Caco-2 (cell line): ENCODE measurements around the gene SUV39H2. TPM values are rescaled to one million over a fixed set of nuclear protein-coding genes. Genes with fewer than 3 reads are reported as not detected.

Experiments
- BruUV-seq: library from RNA; stranded (reverse); fragments of 400-500 nt; replicated peaks from 2 replicates; lab custom pipeline; 2021; lab: Mats Ljungman, UMichigan
- CTCF ChIA-PET: fragments of 300-600 bp; sonication (Branson Sonifier 250); formaldehyde crosslinking; loops from one replicate; lab custom pipeline; 2022; ENCODE audit warnings: antibody characterized with exemption; lab: Charles Lee
- POLR2A ChIA-PET: fragments of 300-600 bp; sonication (Branson Sonifier 250); formaldehyde crosslinking; loops from one replicate; lab custom pipeline; 2022; ENCODE audit warnings: antibody characterized with exemption; lab: Charles Lee
- DNase-seq, 2 experiments: peaks; one replicate each; pipeline versions ENCODE4 v3.0.0 to v3.0.0-alpha.2; 2020 to 2022
- H3K27me3 ChIP-seq: replicated peaks from 2 replicates; pipeline ENCODE4 v1.6.0; 2011; ENCODE audit warnings: low read length; ENCODE audit not compliant: control insufficient read depth, insufficient read depth
- H3K36me3 ChIP-seq: 2 replicates; pipeline ENCODE4 v1.5.1; 2011; ENCODE audit warnings: low read length; ENCODE audit not compliant: control insufficient read depth, insufficient read depth
- H3K4me1 ChIP-seq: fragments of 250-450 bp; sonication (Bioruptor Pico); 2 replicates; pipeline ENCODE4 v1.5.1; 2020; ENCODE audit warnings: mild to moderate bottlenecking
- H3K4me3 ChIP-seq: 2 replicates; pipeline ENCODE4 v1.5.1; 2011; ENCODE audit warnings: low read depth, mild to moderate bottlenecking, control low read depth, low read length
- H3K9me3 ChIP-seq: fragments of 250-450 bp; sonication (Bioruptor Pico); 2 replicates; pipeline ENCODE4 v1.5.1; 2020; ENCODE audit warnings: mild to moderate bottlenecking, moderate library complexity
- H3K27ac Mint-ChIP-seq: one replicate; pipeline ENCODE4 v1.8.0; 2022; ENCODE audit warnings: mixed read lengths; ENCODE audit not compliant: unreplicated experiment
- H3K27me3 Mint-ChIP-seq: one replicate; pipeline ENCODE4 v1.8.0; 2022; ENCODE audit warnings: mixed read lengths; ENCODE audit not compliant: insufficient read depth, unreplicated experiment
- H3K36me3 Mint-ChIP-seq: one replicate; pipeline ENCODE4 v1.8.0; 2022; ENCODE audit warnings: mild to moderate bottlenecking, mixed read lengths; ENCODE audit not compliant: insufficient read depth, unreplicated experiment
- H3K4me1 Mint-ChIP-seq: one replicate; pipeline ENCODE4 v1.8.0; 2022; ENCODE audit warnings: low read depth, mixed read lengths; ENCODE audit not compliant: unreplicated experiment
- H3K4me3 Mint-ChIP-seq: one replicate; pipeline ENCODE4 v1.8.0; 2022; ENCODE audit warnings: mild to moderate bottlenecking, moderate library complexity, mixed read lengths; ENCODE audit not compliant: unreplicated experiment
- H3K9me3 Mint-ChIP-seq: one replicate; pipeline ENCODE4 v1.8.0; 2022; ENCODE audit warnings: mixed read lengths; ENCODE audit not compliant: unreplicated experiment
- intact Hi-C: fragments of 100-400 bp; cut with micrococcal nuclease; formaldehyde crosslinking; loops from one replicate; pipeline ENCODE4 v1.10.0; 2022; ENCODE audit not compliant: unreplicated experiment
- total RNA-seq: library from RNA; stranded (reverse); gene quantifications from 2 replicates; pipeline ENCODE4 v1.2.3, GENCODE V29; 2022
- TF ChIP-seq, protein P1 (sequence below), 2 experiments: fragments of 200-600 bp in 1 of 2; IDR thresholded peaks; 1 replicate in 1 of 2; 2 replicates in 1 of 2; pipeline versions ENCODE4 v1.5.1 to v1.8.0; 2011 to 2022; ENCODE audit warnings: antibody characterized with exemption in 1 of 2, control low read depth in 1 of 2, inconsistent platforms in 1 of 2, low read depth in 1 of 2, low read length in 1 of 2, mild to moderate bottlenecking in 1 of 2, moderate library complexity in 1 of 2; ENCODE audit not compliant: insufficient read depth in 1 of 2, severe bottlenecking in 1 of 2, unreplicated experiment in 1 of 2

SUV39H2 gene
- total RNA-seq, 1 experiment from 2014 or later = 60.4 TPM

- H3K9me3 ChIP-seq = no peaks in the 10 kb centered on the region
- POLR2A ChIA-PET = interaction anchor here (0.5 to 3.7 kb wide), 29 partner anchors 9 to 797 kb away, joined by 3 to 64 read pairs (median 5); partner anchors contain the start of genes DCLRE1C, MEIG1, RPP38 and SUV39H2
These were observed 40.7 kb upstream of the SUV39H2 start, which contains the start of the genes CDNF, HSPA14 and MSANTD7 for GRCh38 chr10:14837757-14838581. TSS of gene CDNF (minus strand) at chr10:14838037. CDS start at chr10:14837946, 91 bp downstream. TSS of gene HSPA14 (plus strand) at chr10:14838306. CDS start at chr10:14838403, 97 bp downstream. TSS of gene MSANTD7 (plus strand) at chr10:14838306. CDS start at chr10:14842285, 3,979 bp downstream.

DNA sequence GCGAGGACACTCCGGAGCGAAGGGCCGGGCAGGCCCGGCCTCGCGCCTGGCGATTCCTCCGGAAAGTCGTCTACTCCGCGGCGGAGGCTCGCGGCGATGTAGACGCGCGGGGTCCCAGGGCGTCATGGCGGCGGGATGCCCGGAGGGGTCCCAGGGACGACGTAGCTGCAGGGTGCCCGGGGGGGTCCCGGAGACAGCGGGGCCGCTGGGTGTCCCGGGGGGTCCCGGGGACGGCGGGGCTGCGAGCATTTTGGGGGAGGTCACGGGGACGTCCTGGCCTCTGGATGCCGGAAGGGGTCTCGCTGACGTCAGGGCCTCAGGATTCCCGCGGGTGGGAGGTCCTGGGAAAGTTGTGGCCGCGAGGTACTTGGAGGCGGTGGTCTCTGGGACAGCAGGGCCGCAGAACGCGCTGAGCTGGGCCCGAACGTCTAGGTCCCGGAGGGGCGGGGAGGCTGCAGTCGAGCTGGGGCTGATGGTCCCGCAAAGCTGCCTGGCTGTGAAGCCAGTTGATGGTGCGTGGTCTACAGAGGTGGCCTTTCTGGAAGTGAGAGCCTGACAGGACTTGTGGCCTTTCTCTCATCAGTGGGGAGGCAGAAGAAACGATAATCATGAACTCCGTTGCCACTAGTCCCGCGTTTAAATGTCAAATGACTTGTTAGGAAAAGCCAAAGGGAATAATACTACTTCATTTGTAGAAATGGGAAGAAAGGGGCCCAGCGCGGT lies 39.9 kb upstream of the SUV39H2 start:
- peak overlapping the region; percentile 91 for H3K27ac Mint-ChIP-seq
- peaks cover 63% of the 10 kb centered on the region for H3K36me3 Mint-ChIP-seq
- H3K4me1 Mint-ChIP-seq = peaks cover 15% of the 10 kb centered on the region
- peaks cover 3% of the 10 kb centered on the region for H3K36me3 ChIP-seq
- H3K4me3 ChIP-seq = peak overlapping the region; percentile 91
- no TSS peak for BruUV-seq
- peak; percentile 60 to 68 for DNase-seq
- H3K9me3 ChIP-seq = no peaks in the 10 kb centered on the region
- H3K27me3 ChIP-seq = no peaks in the 10 kb centered on the region
- peak overlapping the region; percentile 70 for H3K4me3 Mint-ChIP-seq
- H3K27me3 Mint-ChIP-seq = no peaks in the 10 kb centered on the region
- H3K4me1 ChIP-seq = no peaks in the 10 kb centered on the region; the same call in 1 of the 2 replicates
- intact Hi-C loops = loop anchor here (1.0 to 5.0 kb wide), 6 partner anchors 40 to 339 kb away; partner anchors contain the start of genes MEIG1 and SUV39H2
- ChIA-PET POLR2A (interaction anchor here (0.6 to 3.7 kb wide), 22 partner anchors 10 to 798 kb away, joined by 3 to 64 read pairs (median 6); partner anchors contain the start of genes DCLRE1C, MEIG1 and SUV39H2), CTCF (interaction anchor here (0.5 to 2.1 kb wide), 10 partner anchors 16 to 341 kb away, joined by 3 to 13 read pairs (median 4); partner anchors contain the start of genes MEIG1 and SUV39H2)
- TF ChIP-seq, protein P1, sequence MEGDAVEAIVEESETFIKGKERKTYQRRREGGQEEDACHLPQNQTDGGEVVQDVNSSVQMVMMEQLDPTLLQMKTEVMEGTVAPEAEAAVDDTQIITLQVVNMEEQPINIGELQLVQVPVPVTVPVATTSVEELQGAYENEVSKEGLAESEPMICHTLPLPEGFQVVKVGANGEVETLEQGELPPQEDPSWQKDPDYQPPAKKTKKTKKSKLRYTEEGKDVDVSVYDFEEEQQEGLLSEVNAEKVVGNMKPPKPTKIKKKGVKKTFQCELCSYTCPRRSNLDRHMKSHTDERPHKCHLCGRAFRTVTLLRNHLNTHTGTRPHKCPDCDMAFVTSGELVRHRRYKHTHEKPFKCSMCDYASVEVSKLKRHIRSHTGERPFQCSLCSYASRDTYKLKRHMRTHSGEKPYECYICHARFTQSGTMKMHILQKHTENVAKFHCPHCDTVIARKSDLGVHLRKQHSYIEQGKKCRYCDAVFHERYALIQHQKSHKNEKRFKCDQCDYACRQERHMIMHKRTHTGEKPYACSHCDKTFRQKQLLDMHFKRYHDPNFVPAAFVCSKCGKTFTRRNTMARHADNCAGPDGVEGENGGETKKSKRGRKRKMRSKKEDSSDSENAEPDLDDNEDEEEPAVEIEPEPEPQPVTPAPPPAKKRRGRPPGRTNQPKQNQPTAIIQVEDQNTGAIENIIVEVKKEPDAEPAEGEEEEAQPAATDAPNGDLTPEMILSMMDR (IDR thresholded peaks at IDR 0.05; ENCODE audit: insufficient read depth in 1 of 2, low read depth in 1 of 2, low read length in 1 of 2, severe bottlenecking in 1 of 2, unreplicated experiment in 1 of 2) = no peak
- H3K9me3 Mint-ChIP-seq = no peaks in the 10 kb centered on the region

More at GRCh38 chr10:14837757-14838581, 40.7 kb upstream of the SUV39H2 start, which contains the start of the genes CDNF, HSPA14 and MSANTD7:
- intact Hi-C loops = loop anchor here (1.0 to 5.0 kb wide), 7 partner anchors 36 to 339 kb away; partner anchors contain the start of genes MEIG1 and SUV39H2
- no TSS peak for BruUV-seq
- H3K27ac Mint-ChIP-seq = peak within 1 kb of the TSS; percentile 91
- H3K27me3 ChIP-seq = no peaks in the 10 kb centered on the region
- CTCF ChIA-PET = interaction anchor here (0.5 to 2.1 kb wide), 14 partner anchors 15 to 340 kb away, joined by 3 to 13 read pairs (median 4); partner anchors contain the start of genes MEIG1 and SUV39H2
- no peaks in the 10 kb centered on the region for H3K27me3 Mint-ChIP-seq
- H3K9me3 Mint-ChIP-seq = no peaks in the 10 kb centered on the region
- H3K4me3 ChIP-seq = peak within 1 kb of the TSS; percentile 91
- peaks cover 15% of the 10 kb centered on the region for H3K4me1 Mint-ChIP-seq
- peak; percentile 100 for DNase-seq
- no peaks in the 10 kb centered on the region; the same call in 1 of the 2 replicates for H3K36me3 ChIP-seq
- H3K36me3 Mint-ChIP-seq = peaks cover 55% of the 10 kb centered on the region
- TF ChIP-seq, protein P1 (IDR thresholded peaks at IDR 0.05; ENCODE audit: insufficient read depth in 1 of 2, low read depth in 1 of 2, low read length in 1 of 2, severe bottlenecking in 1 of 2, unreplicated experiment in 1 of 2) = no peak
- no peaks in the 10 kb centered on the region; the same call in 1 of the 2 replicates for H3K4me1 ChIP-seq
- peak within 1 kb of the TSS; percentile 70 for H3K4me3 Mint-ChIP-seq
